CD4-positive, alpha-beta T cell (primary cell): ENCODE data around the gene ADARB2. TPM values are rescaled to one million over a fixed set of nuclear protein-coding genes. Genes with fewer than 3 reads are reported as not detected.

Source experiments
- ATAC-seq: fragments of 200-7000 bp; cut with Tn5 transposase; one replicate; pipeline ENCODE4 v1.10.0; 2022; ENCODE audit warnings: mild to moderate bottlenecking; ENCODE audit not compliant: poor library complexity
- CTCF ChIA-PET: fragments of 350-600 bp; sonication (Branson Sonifier 250); formaldehyde crosslinking; loops from one replicate; lab custom pipeline; 2021; ENCODE audit warnings: antibody characterized with exemption, inconsistent platforms; lab: Charles Lee
- POLR2A ChIA-PET: fragments of 350-600 bp; sonication (Branson Sonifier 250); formaldehyde crosslinking; loops from one replicate; lab custom pipeline; 2021; ENCODE audit warnings: antibody characterized with exemption, inconsistent platforms; lab: Charles Lee
- DNase-seq, 14 experiments: peaks; one replicate each; pipeline ENCODE4 v3.0.0-alpha.2; 2013 to 2020; ENCODE audit warnings: mixed read lengths in 2 of 14
- H3K27ac ChIP-seq, 2 donors: one replicate each; pipeline versions ENCODE4 v1.5.1 to v1.7.0; 2013; ENCODE audit warnings: low read length in 2 of 2, low read depth in 1 of 2, mild to moderate bottlenecking in 1 of 2
- H3K27me3 ChIP-seq, 2 experiments: 1 replicate in 1 of 2; 2 replicates in 1 of 2; pipeline versions ENCODE4 v1.6.1 to v1.7.0; 2013; ENCODE audit warnings: low read length in 2 of 2, control low read depth in 1 of 2, mild to moderate bottlenecking in 1 of 2, moderate library complexity in 1 of 2; ENCODE audit not compliant: insufficient read depth in 2 of 2, control insufficient read depth in 1 of 2
- H3K36me3 ChIP-seq: one replicate; pipeline ENCODE4 v1.6.1; 2013; ENCODE audit warnings: low read length, control low read depth; ENCODE audit not compliant: insufficient read depth
- H3K4me1 ChIP-seq: one replicate; pipeline ENCODE4 v1.6.1; 2013; ENCODE audit warnings: low read length, control low read depth; ENCODE audit not compliant: insufficient read depth
- H3K4me3 ChIP-seq: one replicate; pipeline ENCODE4 v1.5.1; 2013; ENCODE audit warnings: mild to moderate bottlenecking, low read length, moderate library complexity
- H3K9me3 ChIP-seq, 2 experiments: 1 replicate in 1 of 2; 2 replicates in 1 of 2; pipeline versions ENCODE4 v1.6.1 to v1.7.0; 2013; ENCODE audit warnings: low read length in 2 of 2, mild to moderate bottlenecking in 2 of 2, control low read depth in 1 of 2, moderate library complexity in 1 of 2; ENCODE audit not compliant: control insufficient read depth in 1 of 2, insufficient read depth in 1 of 2
- H3K27ac Mint-ChIP-seq: one replicate; pipeline ENCODE4 v1.8.0; 2020; ENCODE audit warnings: mixed read lengths
- H3K27me3 Mint-ChIP-seq: one replicate; pipeline ENCODE4 v1.8.0; 2021; ENCODE audit warnings: mixed read lengths
- H3K36me3 Mint-ChIP-seq: one replicate; pipeline ENCODE4 v1.8.0; 2021; ENCODE audit warnings: low read depth, mixed read lengths
- H3K4me1 Mint-ChIP-seq: one replicate; pipeline ENCODE4 v1.8.0; 2021; ENCODE audit warnings: low read depth, mixed read lengths
- H3K4me3 Mint-ChIP-seq: one replicate; pipeline ENCODE4 v1.8.0; 2020; ENCODE audit warnings: mild to moderate bottlenecking, mixed read lengths
- H3K9me3 Mint-ChIP-seq: one replicate; pipeline ENCODE4 v1.8.0; 2020; ENCODE audit warnings: mixed read lengths
- intact Hi-C, 2 experiments: fragments of 100-400 bp; cut with DNase I in 1 of 2; cut with micrococcal nuclease in 1 of 2; formaldehyde crosslinking; loops; one replicate each; pipeline versions ENCODE4 v1.15.1 to v1.9.0; 2023 to 2025; cut with DNase I, micrococcal nuclease
- total RNA-seq, 174 experiments: library from RNA in 2 of 174; stranded (reverse) in 2 of 174; gene quantifications; one replicate each; pipeline ENCODE4 v1.2.3 and lab custom pipeline; 2021 to 2026
- TF ChIP-seq, protein P1 (sequence below): fragments of 200-600 bp; IDR thresholded peaks from one replicate; pipeline ENCODE4 v1.8.0; 2022; ENCODE audit warnings: antibody characterized with exemption, mild to moderate bottlenecking

The ADARB2 gene
- total RNA-seq, 2 experiments from 2014 or later = 0.14 TPM; not detected in 1

- H3K9me3 Mint-ChIP-seq = peaks cover 9% of the 10 kb centered on the region
- peaks cover 68% of the 10 kb centered on the region for H3K27me3 Mint-ChIP-seq
- ATAC-seq (no peak), DNase-seq (no peak)
- Histone ChIP-seq H3K27ac (no peak overlapping the region), H3K9me3 (peaks cover 7 to 19% of the 10 kb centered on the region in 2 experiments), H3K4me1 (no peaks in the 10 kb centered on the region), H3K36me3 (no peaks in the 10 kb centered on the region), H3K4me3 (no peak overlapping the region), H3K27me3 (peaks cover 12 to 27% of the 10 kb centered on the region in 2 experiments)
- no peaks in the 10 kb centered on the region for H3K4me1 Mint-ChIP-seq
- peaks cover 5% of the 10 kb centered on the region for H3K36me3 Mint-ChIP-seq
- POLR2A ChIA-PET = no interaction called here
- intact Hi-C loops = no loop called here
- H3K27ac Mint-ChIP-seq = no peak overlapping the region
- TF ChIP-seq, protein P1, sequence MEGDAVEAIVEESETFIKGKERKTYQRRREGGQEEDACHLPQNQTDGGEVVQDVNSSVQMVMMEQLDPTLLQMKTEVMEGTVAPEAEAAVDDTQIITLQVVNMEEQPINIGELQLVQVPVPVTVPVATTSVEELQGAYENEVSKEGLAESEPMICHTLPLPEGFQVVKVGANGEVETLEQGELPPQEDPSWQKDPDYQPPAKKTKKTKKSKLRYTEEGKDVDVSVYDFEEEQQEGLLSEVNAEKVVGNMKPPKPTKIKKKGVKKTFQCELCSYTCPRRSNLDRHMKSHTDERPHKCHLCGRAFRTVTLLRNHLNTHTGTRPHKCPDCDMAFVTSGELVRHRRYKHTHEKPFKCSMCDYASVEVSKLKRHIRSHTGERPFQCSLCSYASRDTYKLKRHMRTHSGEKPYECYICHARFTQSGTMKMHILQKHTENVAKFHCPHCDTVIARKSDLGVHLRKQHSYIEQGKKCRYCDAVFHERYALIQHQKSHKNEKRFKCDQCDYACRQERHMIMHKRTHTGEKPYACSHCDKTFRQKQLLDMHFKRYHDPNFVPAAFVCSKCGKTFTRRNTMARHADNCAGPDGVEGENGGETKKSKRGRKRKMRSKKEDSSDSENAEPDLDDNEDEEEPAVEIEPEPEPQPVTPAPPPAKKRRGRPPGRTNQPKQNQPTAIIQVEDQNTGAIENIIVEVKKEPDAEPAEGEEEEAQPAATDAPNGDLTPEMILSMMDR = no peak
- H3K4me3 Mint-ChIP-seq = no peak overlapping the region
- CTCF ChIA-PET = no interaction called here
Observed at GRCh38 chr10:1744524-1744923, 7.2 kb upstream of the ADARB2 start.

DNA sequence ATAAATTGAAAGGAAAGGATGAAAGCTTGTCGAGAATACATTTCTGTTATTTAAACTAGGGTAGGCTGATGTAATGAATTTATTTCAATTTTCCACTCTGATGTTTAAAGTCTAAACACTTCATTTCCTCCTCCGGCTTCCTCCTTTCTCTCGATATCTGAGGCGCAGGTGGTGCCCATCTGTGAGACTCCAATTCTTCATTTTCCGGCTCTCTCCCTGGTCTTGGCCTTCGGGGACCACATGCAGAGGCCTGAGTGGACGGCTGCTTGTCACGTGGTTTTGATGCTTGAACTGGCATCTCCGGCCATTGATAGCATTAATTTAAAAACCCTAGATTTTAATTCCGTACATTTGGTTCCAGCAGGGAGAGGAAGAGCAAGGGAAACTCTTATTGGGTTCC, 5.8 kb upstream of the ADARB2 start:
- Histone ChIP-seq H3K4me3 (no peak overlapping the region), H3K36me3 (no peaks in the 10 kb centered on the region), H3K4me1 (no peaks in the 10 kb centered on the region), H3K27me3 (peaks cover 20 to 40% of the 10 kb centered on the region in 2 experiments), H3K9me3 (peaks cover 0 to 19% of the 10 kb centered on the region in 2 experiments), H3K27ac (no peak overlapping the region)
- no peak for DNase-seq
- H3K27me3 Mint-ChIP-seq = peaks cover 75% of the 10 kb centered on the region
- ChIA-PET CTCF (no interaction called here), POLR2A (no interaction called here)
- ATAC-seq = no peak
- H3K4me1 Mint-ChIP-seq = no peaks in the 10 kb centered on the region
- TF ChIP-seq, protein P1 = no peak
- no peak overlapping the region for H3K4me3 Mint-ChIP-seq
- no peaks in the 10 kb centered on the region for H3K36me3 Mint-ChIP-seq
- no peaks in the 10 kb centered on the region for H3K9me3 Mint-ChIP-seq
- intact Hi-C loops = no loop called here
- H3K27ac Mint-ChIP-seq = no peak overlapping the region

DNA sequence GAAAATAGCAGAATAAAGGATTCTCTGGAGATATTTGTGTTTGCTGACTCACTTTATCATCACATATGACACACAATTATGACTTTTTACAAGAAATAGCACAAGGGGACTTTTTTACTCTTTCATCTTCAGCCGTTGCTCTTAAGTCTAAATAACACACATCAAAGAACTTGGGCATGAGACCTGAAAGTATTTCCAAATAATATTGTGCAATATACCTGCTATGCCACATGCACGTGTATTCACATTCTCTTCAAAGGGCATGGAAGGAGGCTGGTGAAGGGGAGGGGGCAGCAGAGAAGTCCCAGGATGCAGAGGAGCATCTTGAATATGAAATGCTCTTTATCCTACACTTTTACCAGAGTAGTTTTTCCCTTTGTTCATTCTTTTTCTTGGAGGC, 4.1 kb upstream of the ADARB2 start:
- H3K9me3 ChIP-seq = peaks cover 0 to 26% of the 10 kb centered on the region in 2 experiments
- no peak overlapping the region for H3K4me3 ChIP-seq
- H3K4me3 Mint-ChIP-seq = no peak overlapping the region
- no peak overlapping the region for H3K27ac ChIP-seq
- intact Hi-C loops = no loop called here
- no peaks in the 10 kb centered on the region for H3K9me3 Mint-ChIP-seq
- ChIA-PET CTCF (no interaction called here), POLR2A (no interaction called here)
- peaks cover 1% of the 10 kb centered on the region for H3K4me1 Mint-ChIP-seq
- H3K27me3 Mint-ChIP-seq = peaks cover 88% of the 10 kb centered on the region
- TF ChIP-seq, protein P1 = no peak
- H3K36me3 ChIP-seq = no peaks in the 10 kb centered on the region
- DNase-seq (no peak), ATAC-seq (no peak)
- peaks cover 34 to 57% of the 10 kb centered on the region in 2 experiments for H3K27me3 ChIP-seq
- H3K27ac Mint-ChIP-seq = no peak overlapping the region
- peaks cover 11% of the 10 kb centered on the region for H3K4me1 ChIP-seq
- no peaks in the 10 kb centered on the region for H3K36me3 Mint-ChIP-seq
